ENCODE results near the gene LRRN4. TPM values are rescaled to one million over a fixed set of nuclear protein-coding genes. Genes with fewer than 3 reads are reported as not detected.

The LRRN4 gene
- total RNA-seq, 1 experiment from 2014 or later, result 0.10 TPM

DNA sequence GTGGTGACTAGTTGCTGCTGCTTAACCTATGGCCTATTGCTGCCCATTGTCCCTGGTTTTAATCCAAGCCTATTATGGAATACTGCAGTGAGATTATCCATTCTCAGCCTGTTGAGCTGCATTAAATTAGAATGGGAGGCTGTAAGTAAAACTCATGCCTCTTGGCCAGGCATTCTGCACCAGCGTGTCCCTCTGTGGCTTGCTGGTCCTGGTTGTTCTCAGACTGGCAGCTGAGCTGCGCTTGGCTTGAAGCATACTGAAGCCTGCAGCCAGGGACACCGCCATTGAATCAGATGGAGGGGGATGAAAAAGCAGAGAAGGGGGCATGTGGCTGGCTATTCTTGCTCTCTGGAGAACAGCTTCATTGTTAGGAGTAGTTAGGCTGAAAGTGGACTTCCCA, 15.6 kb downstream of the LRRN4 start:
- H3K79me2 ChIP-seq (ENCODE audit: insufficient read depth, low read length), result no peaks in the 10 kb centered on the region; the same call in 1 of the 2 replicates
- no peak for ATAC-seq
- H3K4me3 ChIP-seq (replicated peaks in 1 of 2; ENCODE audit: low read depth in 1 of 2, low read length in 2 of 2), result no peak overlapping the region
- no peak overlapping the region for H3K27ac ChIP-seq (ENCODE audit: low read depth, low read length)
- H2AFZ ChIP-seq (ENCODE audit: low read depth, low read length, poor library complexity, severe bottlenecking), result no peak overlapping the region
- no peaks in the 10 kb centered on the region for H3K4me1 ChIP-seq (ENCODE audit: control insufficient read depth in 1 of 2, insufficient read depth in 2 of 2, low read length in 2 of 2)
- no TSS peak for BruUV-seq (replicated peaks)
- CTCF ChIA-PET, result no interaction called here
- H3K9me3 ChIP-seq (ENCODE audit: control insufficient read depth in 1 of 2, insufficient read depth in 1 of 2, low read depth in 1 of 2, low read length in 2 of 2), result no peaks in the 10 kb centered on the region
- no peak for DNase-seq (ENCODE audit: low read depth, low spot score)
- no peak overlapping the region for H3K4me2 ChIP-seq (ENCODE audit: low read length)
- H3K36me3 ChIP-seq (ENCODE audit: control insufficient read depth in 1 of 2, insufficient read depth in 2 of 2, low read length in 2 of 2), result peaks cover 17 to 33% of the 10 kb centered on the region in 2 experiments; a peak in 3 of 4 replicates
- TF ChIP-seq, protein P1, sequence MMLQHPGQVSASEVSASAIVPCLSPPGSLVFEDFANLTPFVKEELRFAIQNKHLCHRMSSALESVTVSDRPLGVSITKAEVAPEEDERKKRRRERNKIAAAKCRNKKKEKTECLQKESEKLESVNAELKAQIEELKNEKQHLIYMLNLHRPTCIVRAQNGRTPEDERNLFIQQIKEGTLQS (IDR thresholded peaks at IDR 0.05), result no peak
- RAD21 ChIA-PET (ENCODE audit: low non-redundant PET in 1 of 2, low total read pairs in 2 of 2, uncharacterized antibody in 2 of 2, unreplicated experiment in 2 of 2), result no interaction called here
- intact Hi-C loops (cut with micrococcal nuclease), result no loop called here
- POLR2A ChIA-PET, result no interaction called here
- H3K9ac ChIP-seq (ENCODE audit: low read length), result no peak overlapping the region
- H3K27me3 ChIP-seq (ENCODE audit: insufficient read depth, low read length), result no peaks in the 10 kb centered on the region
- H4K20me1 ChIP-seq (ENCODE audit: insufficient read depth), result no peaks in the 10 kb centered on the region
- no peaks in the 10 kb centered on the region for H3K9me2 ChIP-seq (ENCODE audit: insufficient read depth)

DNA sequence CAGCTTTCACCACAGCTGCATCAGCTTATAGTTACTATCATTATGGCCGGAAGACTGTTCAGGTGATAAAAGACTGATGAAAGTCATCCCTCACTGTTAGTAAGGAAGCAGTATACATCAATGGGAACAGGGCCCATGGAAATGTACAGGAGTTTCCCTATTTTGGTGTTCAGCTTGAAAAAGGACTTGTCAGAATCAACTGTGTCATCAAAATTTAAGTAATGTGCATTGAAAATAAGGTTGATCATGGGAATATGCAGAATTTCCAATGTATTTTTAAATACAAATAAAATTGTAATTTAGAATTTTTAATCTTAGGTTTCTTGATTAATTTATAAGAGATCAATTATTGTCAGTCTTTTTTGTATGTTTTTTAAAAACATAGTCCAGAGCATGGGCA, 16.8 kb downstream of the LRRN4 start:
- peaks cover 7% of the 10 kb centered on the region; the same call in 1 of the 2 replicates for H3K79me2 ChIP-seq (ENCODE audit: insufficient read depth, low read length)
- intact Hi-C loops (cut with micrococcal nuclease), result no loop called here
- H3K4me2 ChIP-seq (ENCODE audit: low read length), result no peak overlapping the region
- 0 out of 2 replicates have a peak, but pooled peaks cover 5% of the 10 kb centered on the region for H4K20me1 ChIP-seq (ENCODE audit: insufficient read depth)
- CTCF ChIA-PET, result no interaction called here
- no peaks in the 10 kb centered on the region for H3K4me1 ChIP-seq (ENCODE audit: control insufficient read depth in 1 of 2, insufficient read depth in 2 of 2, low read length in 2 of 2)
- DNase-seq (ENCODE audit: low read depth, low spot score) (no peak), ATAC-seq (no peak)
- no peaks in the 10 kb centered on the region for H3K27me3 ChIP-seq (ENCODE audit: insufficient read depth, low read length)
- H3K9me3 ChIP-seq (ENCODE audit: control insufficient read depth in 1 of 2, insufficient read depth in 1 of 2, low read depth in 1 of 2, low read length in 2 of 2), result no peaks in the 10 kb centered on the region
- no peak overlapping the region for H3K27ac ChIP-seq (ENCODE audit: low read depth, low read length)
- POLR2A ChIA-PET, result no interaction called here
- RAD21 ChIA-PET (ENCODE audit: low non-redundant PET in 1 of 2, low total read pairs in 2 of 2, uncharacterized antibody in 2 of 2, unreplicated experiment in 2 of 2), result no interaction called here
- no peak overlapping the region for H2AFZ ChIP-seq (ENCODE audit: low read depth, low read length, poor library complexity, severe bottlenecking)
- no peaks in the 10 kb centered on the region for H3K9me2 ChIP-seq (ENCODE audit: insufficient read depth)
- H3K9ac ChIP-seq (ENCODE audit: low read length), result no peak overlapping the region
- TF ChIP-seq, protein P2, sequence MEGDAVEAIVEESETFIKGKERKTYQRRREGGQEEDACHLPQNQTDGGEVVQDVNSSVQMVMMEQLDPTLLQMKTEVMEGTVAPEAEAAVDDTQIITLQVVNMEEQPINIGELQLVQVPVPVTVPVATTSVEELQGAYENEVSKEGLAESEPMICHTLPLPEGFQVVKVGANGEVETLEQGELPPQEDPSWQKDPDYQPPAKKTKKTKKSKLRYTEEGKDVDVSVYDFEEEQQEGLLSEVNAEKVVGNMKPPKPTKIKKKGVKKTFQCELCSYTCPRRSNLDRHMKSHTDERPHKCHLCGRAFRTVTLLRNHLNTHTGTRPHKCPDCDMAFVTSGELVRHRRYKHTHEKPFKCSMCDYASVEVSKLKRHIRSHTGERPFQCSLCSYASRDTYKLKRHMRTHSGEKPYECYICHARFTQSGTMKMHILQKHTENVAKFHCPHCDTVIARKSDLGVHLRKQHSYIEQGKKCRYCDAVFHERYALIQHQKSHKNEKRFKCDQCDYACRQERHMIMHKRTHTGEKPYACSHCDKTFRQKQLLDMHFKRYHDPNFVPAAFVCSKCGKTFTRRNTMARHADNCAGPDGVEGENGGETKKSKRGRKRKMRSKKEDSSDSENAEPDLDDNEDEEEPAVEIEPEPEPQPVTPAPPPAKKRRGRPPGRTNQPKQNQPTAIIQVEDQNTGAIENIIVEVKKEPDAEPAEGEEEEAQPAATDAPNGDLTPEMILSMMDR (IDR thresholded peaks at IDR 0.05 in 2 of 3, conservative IDR thresholded peaks at IDR 0.05 in 1 of 3; ENCODE audit: borderline replicate concordance in 1 of 3, insufficient read depth in 1 of 3, low read depth in 2 of 3, low read length in 2 of 3), result no peak
- TF ChIP-seq POLR2A (IDR thresholded peaks at IDR 0.05; ENCODE audit: borderline replicate concordance, extremely low read depth, insufficient read depth, insufficient read length), result no peak
- no peak for TF ChIP-seq ELF1 (IDR thresholded peaks at IDR 0.05; ENCODE audit: borderline replicate concordance, low read depth)
- no peak for TF ChIP-seq RAD21 (IDR thresholded peaks at IDR 0.05; ENCODE audit: low read depth)
- no peak for TF ChIP-seq CEBPB (IDR thresholded peaks at IDR 0.05; ENCODE audit: low read depth)
- TF ChIP-seq, protein P3, sequence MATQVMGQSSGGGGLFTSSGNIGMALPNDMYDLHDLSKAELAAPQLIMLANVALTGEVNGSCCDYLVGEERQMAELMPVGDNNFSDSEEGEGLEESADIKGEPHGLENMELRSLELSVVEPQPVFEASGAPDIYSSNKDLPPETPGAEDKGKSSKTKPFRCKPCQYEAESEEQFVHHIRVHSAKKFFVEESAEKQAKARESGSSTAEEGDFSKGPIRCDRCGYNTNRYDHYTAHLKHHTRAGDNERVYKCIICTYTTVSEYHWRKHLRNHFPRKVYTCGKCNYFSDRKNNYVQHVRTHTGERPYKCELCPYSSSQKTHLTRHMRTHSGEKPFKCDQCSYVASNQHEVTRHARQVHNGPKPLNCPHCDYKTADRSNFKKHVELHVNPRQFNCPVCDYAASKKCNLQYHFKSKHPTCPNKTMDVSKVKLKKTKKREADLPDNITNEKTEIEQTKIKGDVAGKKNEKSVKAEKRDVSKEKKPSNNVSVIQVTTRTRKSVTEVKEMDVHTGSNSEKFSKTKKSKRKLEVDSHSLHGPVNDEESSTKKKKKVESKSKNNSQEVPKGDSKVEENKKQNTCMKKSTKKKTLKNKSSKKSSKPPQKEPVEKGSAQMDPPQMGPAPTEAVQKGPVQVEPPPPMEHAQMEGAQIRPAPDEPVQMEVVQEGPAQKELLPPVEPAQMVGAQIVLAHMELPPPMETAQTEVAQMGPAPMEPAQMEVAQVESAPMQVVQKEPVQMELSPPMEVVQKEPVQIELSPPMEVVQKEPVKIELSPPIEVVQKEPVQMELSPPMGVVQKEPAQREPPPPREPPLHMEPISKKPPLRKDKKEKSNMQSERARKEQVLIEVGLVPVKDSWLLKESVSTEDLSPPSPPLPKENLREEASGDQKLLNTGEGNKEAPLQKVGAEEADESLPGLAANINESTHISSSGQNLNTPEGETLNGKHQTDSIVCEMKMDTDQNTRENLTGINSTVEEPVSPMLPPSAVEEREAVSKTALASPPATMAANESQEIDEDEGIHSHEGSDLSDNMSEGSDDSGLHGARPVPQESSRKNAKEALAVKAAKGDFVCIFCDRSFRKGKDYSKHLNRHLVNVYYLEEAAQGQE (IDR thresholded peaks at IDR 0.05; ENCODE audit: low read depth), result no peak
- no peak for TF ChIP-seq TCF7L2 (IDR thresholded peaks at IDR 0.05; ENCODE audit: borderline replicate concordance, extremely low read depth, insufficient read depth, insufficient read length)
- no peak for TF ChIP-seq JUND (IDR thresholded peaks at IDR 0.05)
- TF ChIP-seq EZH2 (IDR thresholded peaks at IDR 0.05), result no peak
- no peak for TF ChIP-seq SRF (IDR thresholded peaks at IDR 0.05; ENCODE audit: low read depth)
- no peak for TF ChIP-seq SP1 (IDR thresholded peaks at IDR 0.05; ENCODE audit: low read depth)
- H3K36me3 ChIP-seq (ENCODE audit: control insufficient read depth in 1 of 2, insufficient read depth in 2 of 2, low read length in 2 of 2), result peaks cover 17 to 33% of the 10 kb centered on the region in 2 experiments; a peak in 3 of 4 replicates
- BruUV-seq (replicated peaks), result no TSS peak
- no peak overlapping the region for H3K4me3 ChIP-seq (replicated peaks in 1 of 2; ENCODE audit: low read depth in 1 of 2, low read length in 2 of 2)

Measured in HCT116 (cell line).